Stimulated activated CD8-positive, alpha-beta memory T cell treated with anti-CD3 and anti-CD28 coated beads, Interleukin-15, amount 100 ng/mL, for 4 hours (primary cell): Measurements from ENCODE around the gene SF3B3.
"Not testable (repeated sequence)": the region's sequence is repeated elsewhere in the genome, so short reads cannot be mapped to it uniquely, and the experiment has no call there.

Experiments
- DNase-seq, 2 donors: peaks; one replicate each; pipeline ENCODE4 v3.0.0-alpha.2; 2020; ENCODE audit warnings: low read depth in 2 of 2

Gene SF3B3

GRCh38 chr16:70615945-70616344 lies 92.3 kb downstream of the SF3B3 start:
- no peak for DNase-seq

- DNase-seq: not testable (repeated sequence)
Measured at GRCh38 chr16:70621864-70622263, 98.2 kb downstream of the SF3B3 start.
